ENCODE measurements around the gene PAQR9. TPM values are rescaled to one million over a fixed set of nuclear protein-coding genes. Genes with fewer than 3 reads are reported as not detected.

Gene PAQR9
- total RNA-seq, 4 donors from 2014 or later = not detected

GRCh38 chr3:142941373-142942123 is 21.9 kb downstream of the PAQR9 start:
- Histone ChIP-seq H3K27me3 (peaks cover 0 to 18% (median 0%) of the 10 kb centered on the region in 4 donors), H3K4me1 (no peaks in the 10 kb centered on the region), H3K9me3 (no peaks in the 10 kb centered on the region), H3K27ac (no peak overlapping the region), H3K4me3 (no peak overlapping the region), H3K36me3 (no peaks in the 10 kb centered on the region)
- 81 to 86% methylated on average over 8 of the region's 8 CpGs for WGBS, 2 donors
- no peak for DNase-seq
- no peak for TF ChIP-seq CTCF (IDR thresholded peaks at IDR 0.05)
- TF ChIP-seq POLR2A (IDR thresholded peaks at IDR 0.05) = no peak
- intact Hi-C loops (cut with DNase I) = no loop called here

- no peak for DNase-seq
- no peaks in the 10 kb centered on the region for H3K4me1 ChIP-seq
- H3K36me3 ChIP-seq = no peaks in the 10 kb centered on the region
- peaks cover 0 to 15% (median 0%) of the 10 kb centered on the region in 4 donors for H3K27me3 ChIP-seq
- no peak overlapping the region for H3K4me3 ChIP-seq
- no peak overlapping the region for H3K27ac ChIP-seq
- TF ChIP-seq CTCF (IDR thresholded peaks at IDR 0.05) (no peak), POLR2A (IDR thresholded peaks at IDR 0.05) (no peak)
- intact Hi-C loops (cut with DNase I) = no loop called here
- WGBS, 2 donors = 68 to 86% methylated on average over 4 of the region's 4 CpGs
- H3K9me3 ChIP-seq = no peaks in the 10 kb centered on the region
Observed at GRCh38 chr3:142940472-142940871, 23.0 kb downstream of the PAQR9 start.

- no peak for TF ChIP-seq POLR2A (IDR thresholded peaks at IDR 0.05)
- TF ChIP-seq CTCF (IDR thresholded peaks at IDR 0.05) = no peak
- WGBS, 2 donors = 82 to 90% methylated on average over 1 of the region's 1 CpG
Observed at GRCh38 chr3:142940000-142940399, 23.5 kb downstream of the PAQR9 start.

GRCh38 chr3:142935963-142936362 is 27.5 kb downstream of the PAQR9 start:
- Histone ChIP-seq H3K27me3 (peaks cover 0 to 18% (median 0%) of the 10 kb centered on the region in 4 donors), H3K27ac (no peak overlapping the region), H3K9me3 (no peaks in the 10 kb centered on the region), H3K4me1 (no peaks in the 10 kb centered on the region), H3K36me3 (no peaks in the 10 kb centered on the region), H3K4me3 (no peak overlapping the region)
- no peak for TF ChIP-seq POLR2A (IDR thresholded peaks at IDR 0.05)
- no peak for TF ChIP-seq CTCF (IDR thresholded peaks at IDR 0.05)
- DNase-seq = no peak
- intact Hi-C loops (cut with DNase I) = no loop called here
- 52 to 59% methylated on average over 5 of the region's 5 CpGs for WGBS, 2 donors

More at GRCh38 chr3:142940000-142940399, 23.5 kb downstream of the PAQR9 start:
- intact Hi-C loops (cut with DNase I) = no loop called here
- Histone ChIP-seq H3K36me3 (no peaks in the 10 kb centered on the region), H3K4me1 (no peaks in the 10 kb centered on the region), H3K27me3 (peaks cover 0 to 12% (median 0%) of the 10 kb centered on the region in 4 donors), H3K27ac (no peak overlapping the region), H3K9me3 (no peaks in the 10 kb centered on the region), H3K4me3 (no peak overlapping the region)
- no peak for DNase-seq

DNA sequence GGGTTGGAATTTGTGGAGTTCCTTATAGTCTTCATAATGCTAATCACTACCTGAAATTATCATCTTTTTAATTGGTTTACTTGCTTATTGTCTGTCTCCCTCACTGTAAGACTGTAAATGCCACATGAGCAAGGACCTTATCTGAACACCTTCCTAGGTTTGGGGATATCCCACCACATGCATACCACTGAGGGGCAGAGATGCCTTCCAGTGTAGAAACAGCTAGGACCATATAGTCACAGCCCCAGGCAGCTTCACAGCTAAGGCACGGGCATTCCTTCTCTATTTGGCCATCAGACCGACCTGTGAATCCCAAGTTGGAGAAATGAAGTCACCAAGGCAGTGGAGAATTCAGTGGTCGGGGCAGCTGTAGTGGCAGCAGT is 28.6 kb downstream of the PAQR9 start:
- no peak overlapping the region for H3K4me3 ChIP-seq
- intact Hi-C loops (cut with DNase I) = no loop called here
- TF ChIP-seq CTCF (IDR thresholded peaks at IDR 0.05) (no peak), POLR2A (IDR thresholded peaks at IDR 0.05) (no peak)
- WGBS, 2 donors = 77 to 100% methylated on average over 3 of the region's 3 CpGs
- no peaks in the 10 kb centered on the region for H3K4me1 ChIP-seq
- DNase-seq = no peak
- peaks cover 0 to 18% (median 0%) of the 10 kb centered on the region in 4 donors for H3K27me3 ChIP-seq
- H3K36me3 ChIP-seq = no peaks in the 10 kb centered on the region
- no peaks in the 10 kb centered on the region for H3K9me3 ChIP-seq
- no peak overlapping the region for H3K27ac ChIP-seq
